Right lobe of liver (tissue), 6 donors: ENCODE results near the gene CYLD. TPM values are rescaled to one million over a fixed set of nuclear protein-coding genes. Genes with fewer than 3 reads are reported as not detected.

Experiments used
- ATAC-seq, 4 donors: fragments of 200-7000 bp; cut with Tn5 transposase; one replicate each; pipeline ENCODE4 v1.9.1; 2020; ENCODE audit warnings: mild to moderate bottlenecking in 4 of 4, moderate library complexity in 4 of 4
- DNase-seq, 3 donors: peaks; one replicate each; pipeline ENCODE4 v3.0.0-alpha.2; 2020
- H3K27ac ChIP-seq, 3 donors: fragments of 200-600 bp; one replicate each; pipeline ENCODE4 v1.8.0; 2022
- H3K27me3 ChIP-seq, 2 donors: fragments of 200-600 bp; one replicate each; pipeline ENCODE4 v1.8.0; 2022
- H3K36me3 ChIP-seq, 4 donors: fragments of 200-600 bp; sonication (generic) in 1 of 4; one replicate each; pipeline versions ENCODE4 v1.5.1 to v1.8.0; 2017 to 2022; ENCODE audit warnings: control low read depth in 1 of 4
- H3K4me1 ChIP-seq, 4 donors: fragments of 200-600 bp; sonication (generic) in 1 of 4; one replicate each; pipeline versions ENCODE4 v1.5.1 to v1.8.0; 2017 to 2022; ENCODE audit warnings: control low read depth in 1 of 4
- H3K4me3 ChIP-seq, 3 donors: fragments of 200-600 bp; one replicate each; pipeline ENCODE4 v1.8.0; 2022
- H3K9me3 ChIP-seq, 4 donors: fragments of 200-600 bp; sonication (generic) in 1 of 4; one replicate each; pipeline versions ENCODE4 v1.5.1 to v1.8.0; 2017 to 2022; ENCODE audit warnings: control low read depth in 1 of 4
- CTCF ChIP-seq, 4 donors: fragments of 200-600 bp in 3 of 4; fragments of 450-650 bp in 1 of 4; IDR thresholded peaks; one replicate each; pipeline versions ENCODE4 v1.5.1 to v1.8.0; 2016 to 2022; ENCODE audit warnings: antibody characterized with exemption in 4 of 4, mild to moderate bottlenecking in 2 of 4
- POLR2A ChIP-seq: fragments of 450-650 bp; IDR thresholded peaks from one replicate; pipeline ENCODE4 v1.6.1; 2017; ENCODE audit warnings: antibody characterized with exemption, mild to moderate bottlenecking
- WGBS: methylation state at CpG from one replicate; pipeline ENCODE4 v1.1.6; 2018; ENCODE audit warnings: low coverage, low lambda C conversion rate; ENCODE audit not compliant: insufficient coverage; ENCODE audit errors: missing lambda C conversion rate; 5-methylcytosine and 5-hydroxymethylcytosine counted together
- intact Hi-C, 2 donors: fragments of 100-400 bp; cut with DNase I; formaldehyde crosslinking; loops; one replicate each; pipeline versions ENCODE4 v1.11.2 to v1.14.1; 2022
- total RNA-seq, 6 experiments: library from RNA; depleted of rRNA in 2 of 6; stranded (reverse); fragments of >200 nt in 2 of 6; fragmentation: NEBNext Ultra II Directional in 3 of 6; extraction: Animal tissue kit (Norgen Biotek cat#: 25700) in 3 of 6; gene quantifications; one replicate each; pipeline versions ENCODE4 v1.1.0 to v1.2.4, GENCODE V29; 2016 to 2023
- donor health status: DM: no; HTN: yes; CAD: no.
- donor health status: DM: no; HTN: no; CAD: no.
- donor health status: DM: no; HTN: no; CAD: no.
- donor health status: DM: no; HTN: yes; CAD: no.
- donor health status: DM: no; HTN: yes; CAD: no.

The CYLD gene
- total RNA-seq, 6 experiments from 2014 or later, result 17.0 to 34.2 (median 19.5) TPM

GRCh38 chr16:50744881-50745280, 3.0 kb downstream of the CYLD start:
- peaks cover 0 to 5% (median 0%) of the 10 kb centered on the region in 4 donors for H3K36me3 ChIP-seq
- H3K4me3 ChIP-seq, result no peak overlapping the region
- no peak overlapping the region for H3K27ac ChIP-seq
- WGBS, result 54% methylated on average over 3 of the region's 3 CpGs
- DNase-seq (no peak), ATAC-seq (no peak)
- no peaks in the 10 kb centered on the region for H3K9me3 ChIP-seq
- H3K4me1 ChIP-seq, result peaks cover 0 to 8% (median 2%) of the 10 kb centered on the region in 4 donors
- intact Hi-C loops, result no loop called here
- no peaks in the 10 kb centered on the region for H3K27me3 ChIP-seq
- TF ChIP-seq CTCF (IDR thresholded peaks at IDR 0.05), result no peak
- TF ChIP-seq POLR2A, result no peak

DNA sequence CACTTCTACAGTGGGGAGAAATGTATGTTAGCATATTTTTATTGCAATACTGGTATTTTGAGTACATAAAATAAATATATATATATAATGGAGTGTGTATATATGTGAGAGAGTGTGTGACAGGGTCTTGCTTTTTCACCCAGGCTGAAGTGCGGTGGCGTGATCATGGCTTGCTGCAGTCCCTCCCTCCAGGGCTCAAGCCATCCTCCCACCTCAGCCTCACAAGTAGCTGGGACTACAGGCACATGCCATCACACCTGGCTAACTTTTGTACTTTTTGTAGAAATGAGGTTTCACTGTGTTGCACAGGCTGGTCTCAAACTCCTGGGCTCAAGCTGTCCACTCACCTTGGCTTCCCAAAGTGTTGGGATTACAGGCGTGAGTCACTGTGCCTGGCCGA, 4.1 kb downstream of the CYLD start:
- DNase-seq (no peak), ATAC-seq (no peak)
- peaks cover 0 to 8% (median 2%) of the 10 kb centered on the region in 4 donors for H3K4me1 ChIP-seq
- no peaks in the 10 kb centered on the region for H3K27me3 ChIP-seq
- H3K9me3 ChIP-seq, result no peaks in the 10 kb centered on the region
- 67% methylated on average over 4 of the region's 4 CpGs for WGBS
- H3K4me3 ChIP-seq, result no peak overlapping the region
- intact Hi-C loops, result no loop called here
- H3K27ac ChIP-seq, result no peak overlapping the region
- TF ChIP-seq POLR2A (no peak), CTCF (IDR thresholded peaks at IDR 0.05) (no peak)
- peaks cover 0 to 10% (median 0%) of the 10 kb centered on the region in 4 donors for H3K36me3 ChIP-seq

- peaks cover 0 to 19% (median 0%) of the 10 kb centered on the region in 4 donors for H3K36me3 ChIP-seq
- peak overlapping the region in 1 of 3 donors; percentile 15 for H3K27ac ChIP-seq
- H3K4me1 ChIP-seq, result peaks cover 0 to 8% (median 0%) of the 10 kb centered on the region in 4 donors
- no peaks in the 10 kb centered on the region for H3K27me3 ChIP-seq
- H3K4me3 ChIP-seq, result no peak overlapping the region
- H3K9me3 ChIP-seq, result no peaks in the 10 kb centered on the region
- 35% methylated on average over 7 of the region's 7 CpGs for WGBS
- intact Hi-C loops, result no loop called here
- ATAC-seq (peak; percentile 68 to 83 (median 70)), DNase-seq (no peak)
- TF ChIP-seq POLR2A (no peak), CTCF (IDR thresholded peaks at IDR 0.05) (peak; percentile 33 to 49 (median 39))
These were observed 5.5 kb downstream of the CYLD start for GRCh38 chr16:50747207-50747956.

- intact Hi-C loops, result no loop called here
- no peak for TF ChIP-seq POLR2A
- no peak for TF ChIP-seq CTCF (IDR thresholded peaks at IDR 0.05)
- no peak for DNase-seq
- Histone ChIP-seq H3K9me3 (no peaks in the 10 kb centered on the region), H3K36me3 (peaks cover 0 to 47% (median 4%) of the 10 kb centered on the region in 4 donors), H3K4me3 (no peak overlapping the region), H3K27ac (no peak overlapping the region), H3K4me1 (peaks cover 0 to 8% (median 0%) of the 10 kb centered on the region in 4 donors), H3K27me3 (no peaks in the 10 kb centered on the region)
- 64% methylated on average over 6 of the region's 6 CpGs for WGBS
- ATAC-seq, result peak; percentile 39 to 56 (median 48)
These were observed 9.6 kb downstream of the CYLD start for GRCh38 chr16:50751528-50751927.
